Stomach smooth muscle (tissue), 2 donors: ENCODE data around the gene CCL14.

Source experiments
- H3K27ac ChIP-seq: one replicate; pipeline ENCODE4 v1.7.0; 2013; ENCODE audit warnings: mild to moderate bottlenecking, low read length, inconsistent platforms
- H3K27me3 ChIP-seq, 2 donors: one replicate each; pipeline ENCODE4 v1.7.0; 2013; ENCODE audit warnings: low read length in 2 of 2; ENCODE audit not compliant: insufficient read depth in 2 of 2, control insufficient read depth in 1 of 2
- H3K36me3 ChIP-seq, 2 donors: one replicate each; pipeline ENCODE4 v1.7.0; 2013; ENCODE audit warnings: low read length in 2 of 2; ENCODE audit not compliant: control insufficient read depth in 2 of 2, insufficient read depth in 2 of 2
- H3K4me1 ChIP-seq: one replicate; pipeline ENCODE4 v1.7.0; 2013; ENCODE audit warnings: low read length; ENCODE audit not compliant: control insufficient read depth, insufficient read depth
- H3K4me3 ChIP-seq, 2 donors: one replicate each; pipeline ENCODE4 v1.7.0; 2013; ENCODE audit warnings: low read length in 2 of 2
- H3K9ac ChIP-seq, 2 donors: one replicate each; pipeline ENCODE4 v1.7.0; 2013; ENCODE audit warnings: low read length in 2 of 2, mild to moderate bottlenecking in 1 of 2
- H3K9me3 ChIP-seq, 2 donors: one replicate each; pipeline ENCODE4 v1.7.0; 2013; ENCODE audit warnings: low read length in 2 of 2; ENCODE audit not compliant: control insufficient read depth in 2 of 2
- donor health status: healthy.
- donor health status: Pancreatic carcinoma.

Gene CCL14

GRCh38 chr17:35991075-35991474 is 4.5 kb upstream of the CCL14 start:
- Histone ChIP-seq H3K27me3 (peaks cover 0 to 2% of the 10 kb centered on the region in 2 donors), H3K9ac (no peak overlapping the region), H3K9me3 (no peaks in the 10 kb centered on the region), H3K4me1 (no peaks in the 10 kb centered on the region), H3K36me3 (no peaks in the 10 kb centered on the region), H3K4me3 (no peak overlapping the region), H3K27ac (no peak overlapping the region)

DNA sequence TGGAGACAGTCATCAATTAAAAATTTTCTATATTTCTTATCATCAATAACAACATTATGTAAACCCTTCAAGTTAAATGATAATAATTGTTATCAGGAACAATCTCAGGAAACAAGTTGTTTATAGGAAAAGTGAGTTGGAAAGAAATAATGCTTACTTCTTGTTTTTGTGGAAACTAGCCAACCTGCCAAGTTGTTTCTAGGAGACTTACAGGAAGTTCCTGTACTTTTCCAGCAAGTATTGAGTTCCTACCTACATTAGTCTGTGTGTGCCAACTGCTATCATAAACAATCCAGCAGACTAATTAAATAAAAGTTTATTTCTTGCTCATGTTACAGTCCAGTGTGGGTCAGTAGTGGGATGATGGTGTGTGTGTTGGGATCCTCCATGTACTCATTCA is 1.6 kb upstream of the CCL14 start:
- no peaks in the 10 kb centered on the region for H3K4me1 ChIP-seq
- no peak overlapping the region for H3K9ac ChIP-seq
- peaks cover 2% of the 10 kb centered on the region in 2 donors for H3K27me3 ChIP-seq
- no peak overlapping the region for H3K27ac ChIP-seq
- H3K4me3 ChIP-seq, result no peak overlapping the region
- no peaks in the 10 kb centered on the region for H3K9me3 ChIP-seq
- no peaks in the 10 kb centered on the region for H3K36me3 ChIP-seq

GRCh38 chr17:35984140-35984539 is 2.4 kb downstream of the CCL14 start:
- Histone ChIP-seq H3K9me3 (no peaks in the 10 kb centered on the region), H3K36me3 (no peaks in the 10 kb centered on the region), H3K9ac (no peak overlapping the region), H3K27ac (no peak overlapping the region), H3K27me3 (peaks cover 0 to 4% of the 10 kb centered on the region in 2 donors), H3K4me3 (peak overlapping the region in 1 of 2 donors; percentile 22), H3K4me1 (no peaks in the 10 kb centered on the region)

DNA sequence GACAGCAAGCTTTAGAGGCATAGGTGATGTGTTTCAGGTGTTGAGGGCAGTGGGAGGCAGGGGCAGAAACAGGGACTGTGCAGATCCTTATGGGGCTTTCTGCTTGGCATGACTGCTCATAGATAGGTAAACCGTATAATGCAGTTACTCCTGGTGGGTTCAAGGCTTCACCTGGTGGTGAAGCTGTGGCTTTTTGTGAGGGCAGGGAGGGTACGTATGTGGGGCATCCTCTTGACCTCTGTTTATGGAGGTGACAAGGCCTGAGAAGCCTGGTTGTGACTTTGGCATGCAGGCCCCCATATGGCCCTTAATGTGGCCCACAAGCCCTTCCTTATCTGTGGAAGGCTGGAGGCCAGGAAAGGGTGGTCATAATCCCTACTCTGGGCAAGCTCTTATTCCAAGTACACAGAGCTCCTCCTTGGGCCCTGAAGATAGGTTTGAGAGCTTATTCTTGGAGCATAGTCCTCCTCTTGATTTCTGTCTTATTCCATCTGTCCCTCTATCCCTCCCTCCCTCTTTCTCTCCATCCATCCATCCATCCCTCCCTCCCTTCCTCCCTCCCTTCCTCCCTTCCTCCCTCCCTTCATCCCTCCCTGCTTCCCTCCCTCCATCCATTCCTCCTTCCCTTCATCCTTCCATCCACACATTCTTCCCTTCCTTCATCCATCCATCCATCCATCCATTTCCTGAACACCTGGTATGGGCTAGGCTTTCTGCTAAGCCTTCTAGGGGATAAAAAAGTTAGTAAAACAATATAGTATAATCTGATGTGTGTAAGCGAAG is 3.9 kb downstream of the CCL14 start:
- Histone ChIP-seq H3K9ac (no peak overlapping the region), H3K4me1 (no peaks in the 10 kb centered on the region), H3K27me3 (peaks cover 0 to 6% of the 10 kb centered on the region in 2 donors), H3K9me3 (no peaks in the 10 kb centered on the region), H3K4me3 (no peak overlapping the region), H3K36me3 (no peaks in the 10 kb centered on the region), H3K27ac (no peak overlapping the region)

DNA sequence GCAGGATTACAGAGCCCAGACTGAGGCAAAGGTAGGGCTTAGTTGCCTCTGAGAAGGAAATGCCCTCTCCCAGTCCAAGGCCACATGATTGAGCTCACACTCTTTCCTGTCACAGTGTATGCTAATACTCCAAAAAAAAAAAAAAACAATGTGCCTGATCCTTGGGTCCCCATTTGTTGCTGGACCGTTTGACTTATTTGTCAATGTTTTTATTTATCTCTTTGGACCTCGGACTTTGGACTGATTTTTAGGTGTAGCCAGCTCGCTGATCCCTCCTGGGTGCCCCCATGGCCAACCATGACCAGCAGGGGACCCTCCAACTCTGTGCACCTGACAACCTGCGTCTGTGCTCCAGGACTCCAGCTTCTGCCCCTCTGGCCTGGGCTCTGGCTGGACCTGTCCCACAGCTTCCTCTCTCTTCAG is 4.6 kb downstream of the CCL14 start:
- H3K36me3 ChIP-seq, result no peaks in the 10 kb centered on the region
- H3K27ac ChIP-seq, result no peak overlapping the region
- no peak overlapping the region for H3K4me3 ChIP-seq
- peaks cover 0 to 6% of the 10 kb centered on the region in 2 donors for H3K27me3 ChIP-seq
- no peak overlapping the region for H3K9ac ChIP-seq
- no peaks in the 10 kb centered on the region for H3K9me3 ChIP-seq
- no peaks in the 10 kb centered on the region for H3K4me1 ChIP-seq

GRCh38 chr17:35981246-35981645 is 5.3 kb downstream of the CCL14 start, which contains the start of gene CCL16:
CCL16 (minus strand) TSS chr17:35981497; CDS start chr17:35981420, 77 bp downstream.
- no peak within 1 kb of the TSS for H3K9ac ChIP-seq
- H3K36me3 ChIP-seq, result no peaks in the 10 kb centered on the region
- peaks cover 0 to 6% of the 10 kb centered on the region in 2 donors for H3K27me3 ChIP-seq
- no peaks in the 10 kb centered on the region for H3K4me1 ChIP-seq
- no peaks in the 10 kb centered on the region for H3K9me3 ChIP-seq
- H3K27ac ChIP-seq, result no peak within 1 kb of the TSS
- no peak within 1 kb of the TSS for H3K4me3 ChIP-seq

- Histone ChIP-seq H3K9ac (no peak overlapping the region), H3K27ac (no peak overlapping the region), H3K4me3 (no peak overlapping the region), H3K27me3 (peaks cover 0 to 5% of the 10 kb centered on the region in 2 donors), H3K36me3 (no peaks in the 10 kb centered on the region), H3K4me1 (no peaks in the 10 kb centered on the region), H3K9me3 (no peaks in the 10 kb centered on the region)
Measured at GRCh38 chr17:35978346-35978745, 8.2 kb downstream of the CCL14 start.

DNA sequence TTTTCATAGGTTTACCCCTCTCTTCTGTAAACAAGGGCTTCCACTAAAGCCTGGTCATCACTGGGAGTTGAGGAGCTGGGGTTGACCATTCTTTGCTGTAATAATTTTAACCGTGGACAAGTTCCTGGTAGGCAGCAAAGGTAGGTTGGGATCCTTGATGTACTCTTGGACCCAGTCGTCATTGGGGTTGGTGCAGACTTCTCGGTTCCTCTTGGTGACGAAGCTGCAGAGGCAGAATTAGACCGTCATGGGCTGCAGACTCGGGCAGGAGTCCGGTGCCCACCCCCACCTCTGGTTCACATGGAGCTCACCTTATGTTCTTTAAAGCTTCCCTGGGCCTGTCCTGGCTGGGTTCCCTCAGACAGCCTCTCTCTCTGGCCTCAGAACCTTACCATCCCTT is 9.0 kb downstream of the CCL14 start:
- Histone ChIP-seq H3K27me3 (peaks cover 0 to 6% of the 10 kb centered on the region in 2 donors), H3K27ac (no peak overlapping the region), H3K36me3 (no peaks in the 10 kb centered on the region), H3K9me3 (no peaks in the 10 kb centered on the region), H3K4me3 (no peak overlapping the region), H3K4me1 (no peaks in the 10 kb centered on the region), H3K9ac (no peak overlapping the region)

GRCh38 chr17:35973333-35974260 is 12.9 kb downstream of the CCL14 start:
- Histone ChIP-seq H3K27ac (no peak overlapping the region), H3K36me3 (no peaks in the 10 kb centered on the region), H3K27me3 (peaks cover 0 to 6% of the 10 kb centered on the region in 2 donors), H3K9ac (no peak overlapping the region), H3K4me3 (no peak overlapping the region), H3K4me1 (no peaks in the 10 kb centered on the region), H3K9me3 (no peaks in the 10 kb centered on the region)

GRCh38 chr17:35972945-35973332 is 13.6 kb downstream of the CCL14 start:
- no peaks in the 10 kb centered on the region for H3K36me3 ChIP-seq
- H3K9me3 ChIP-seq, result no peaks in the 10 kb centered on the region
- H3K9ac ChIP-seq, result no peak overlapping the region
- no peak overlapping the region for H3K27ac ChIP-seq
- H3K27me3 ChIP-seq, result peaks cover 0 to 5% of the 10 kb centered on the region in 2 donors
- no peak overlapping the region for H3K4me3 ChIP-seq
- no peaks in the 10 kb centered on the region for H3K4me1 ChIP-seq
